ENCODE results near the gene ZNF664.
A peak's percentile ranks its signal among the peaks of the same experiment; 100 is the strongest.

Gene ZNF664

GRCh38 chr12:123972457-123973401, at the start of gene ZNF664, which contains the start of gene CCDC92:
TSS of gene ZNF664 (plus strand) at chr12:123973215. CDS start at chr12:124012145, 38,930 bp downstream.
TSS of gene CCDC92 (minus strand) at chr12:123972831. CDS start at chr12:123944305, 28,526 bp downstream.
- TF ChIP-seq CTCF (IDR thresholded peaks at IDR 0.05; ENCODE audit: low read depth, low read length, missing control alignments) = peak; percentile 18
- H3K4me3 ChIP-seq (ENCODE audit: low read depth, low read length) = peak within 1 kb of the TSS; percentile 73
- peak; percentile 68 for DNase-seq (ENCODE audit: low read depth)

- no peak overlapping the region for H3K4me3 ChIP-seq (ENCODE audit: low read depth, low read length)
- no peak for DNase-seq (ENCODE audit: low read depth)
Measured at GRCh38 chr12:123923927-123924326, 49.1 kb upstream of the ZNF664 start.

GRCh38 chr12:123924539-123924938, 48.5 kb upstream of the ZNF664 start:
- no peak overlapping the region for H3K4me3 ChIP-seq (ENCODE audit: low read depth, low read length)
- TF ChIP-seq CTCF (IDR thresholded peaks at IDR 0.05; ENCODE audit: low read depth, low read length, missing control alignments) = no peak
- DNase-seq (ENCODE audit: low read depth) = no peak

More at GRCh38 chr12:123923927-123924326, 49.1 kb upstream of the ZNF664 start:
- TF ChIP-seq CTCF (IDR thresholded peaks at IDR 0.05; ENCODE audit: low read depth, low read length, missing control alignments) = no peak

GRCh38 chr12:123928274-123928865, 44.6 kb upstream of the ZNF664 start:
- TF ChIP-seq CTCF (IDR thresholded peaks at IDR 0.05; ENCODE audit: low read depth, low read length, missing control alignments) = no peak
- H3K4me3 ChIP-seq (ENCODE audit: low read depth, low read length) = no peak overlapping the region
- no peak for DNase-seq (ENCODE audit: low read depth)

- no peak overlapping the region for H3K4me3 ChIP-seq (ENCODE audit: low read depth, low read length)
- DNase-seq (ENCODE audit: low read depth) = no peak
- TF ChIP-seq CTCF (IDR thresholded peaks at IDR 0.05; ENCODE audit: low read depth, low read length, missing control alignments) = no peak
Measured at GRCh38 chr12:123928897-123929296, 44.1 kb upstream of the ZNF664 start.

- TF ChIP-seq CTCF (IDR thresholded peaks at IDR 0.05; ENCODE audit: low read depth, low read length, missing control alignments) = no peak
- no peak for DNase-seq (ENCODE audit: low read depth)
- H3K4me3 ChIP-seq (ENCODE audit: low read depth, low read length) = no peak overlapping the region
Measured at GRCh38 chr12:123929946-123930583, 43.0 kb upstream of the ZNF664 start.
